LHCN-M2 (cell line): Measurements from ENCODE around the gene ASB13. TPM values are rescaled to one million over a fixed set of nuclear protein-coding genes. Genes with fewer than 3 reads are reported as not detected.
A peak's percentile ranks its signal among the peaks of the same experiment; 100 is the strongest.

Experiments
- DNase-seq: peaks from one replicate; pipeline ENCODE4 v3.0.0-alpha.2; 2012; ENCODE audit warnings: low read depth
- total RNA-seq: library from RNA; depleted of rRNA; stranded (reverse); fragments of >200 nt; gene quantifications from 2 replicates; pipeline ENCODE4 v1.2.3, GENCODE V29; 2014

The ASB13 gene
- total RNA-seq, 1 experiment from 2014 or later, result 9.5 TPM

DNA sequence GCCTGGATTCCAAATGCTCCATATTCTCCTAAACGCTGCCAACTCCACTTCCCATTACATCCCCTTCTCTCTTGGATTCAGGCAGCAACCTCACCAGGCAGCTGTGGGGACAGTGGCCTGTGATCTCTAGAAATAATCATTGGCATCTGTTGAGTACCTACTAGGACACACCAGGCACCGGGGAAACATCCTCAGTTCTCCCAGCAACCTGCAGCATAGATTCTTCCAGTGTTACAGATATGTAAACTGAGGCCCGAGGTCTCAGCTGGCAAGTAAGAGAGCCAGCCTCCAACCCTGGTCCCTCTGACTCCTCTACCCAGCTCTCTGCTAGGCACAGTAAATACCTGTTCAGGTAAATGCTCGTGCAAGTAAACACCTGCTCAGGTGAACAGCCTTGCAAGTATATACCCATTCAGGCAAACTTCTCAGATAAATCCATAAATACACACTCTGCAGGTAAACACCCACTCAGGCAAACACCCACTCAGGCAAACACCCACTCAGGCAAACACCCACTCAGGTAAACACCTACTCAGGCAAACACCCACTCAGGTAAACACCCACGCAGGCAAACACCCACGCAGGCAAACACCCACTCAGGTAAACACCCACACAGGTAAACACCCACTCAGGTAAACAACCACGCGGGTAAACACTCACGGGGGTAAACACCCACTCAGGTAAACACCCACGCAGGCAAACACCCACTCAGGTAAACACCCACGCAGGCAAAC lies 18.7 kb downstream of the ASB13 start:
- DNase-seq, result no peak

DNA sequence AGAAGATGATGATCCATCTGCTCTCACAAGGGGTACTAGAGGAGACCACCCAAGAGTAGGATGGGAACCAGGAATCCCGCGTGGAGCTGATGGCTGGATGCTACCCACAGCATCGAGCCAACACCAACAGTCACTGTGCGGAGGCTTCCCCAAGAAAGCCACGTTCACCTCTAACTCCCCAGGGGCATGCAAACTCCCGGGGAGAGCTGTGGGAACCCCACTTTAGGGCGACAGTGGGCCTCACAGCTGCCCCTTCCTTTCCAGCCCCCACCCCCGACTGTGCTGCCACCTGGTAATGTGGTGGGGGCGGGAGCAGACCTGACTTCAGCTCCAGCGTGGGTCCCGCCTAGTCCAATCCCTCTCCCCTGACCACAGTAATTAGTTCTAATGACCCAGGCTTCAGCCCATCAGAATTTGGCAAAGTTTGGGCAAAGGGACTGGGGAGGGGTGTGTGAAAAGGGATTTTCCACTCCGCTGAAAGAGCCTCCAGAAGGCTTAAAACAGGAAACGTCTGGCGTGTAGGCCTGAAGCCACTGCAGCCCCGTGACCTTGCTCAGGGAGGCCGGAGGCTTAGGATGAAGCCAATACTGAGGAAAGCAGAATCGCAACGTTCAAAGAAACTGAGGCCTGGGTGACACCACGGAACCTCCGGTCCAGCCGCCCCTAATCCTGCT lies 20.3 kb downstream of the ASB13 start:
- DNase-seq, result no peak

DNA sequence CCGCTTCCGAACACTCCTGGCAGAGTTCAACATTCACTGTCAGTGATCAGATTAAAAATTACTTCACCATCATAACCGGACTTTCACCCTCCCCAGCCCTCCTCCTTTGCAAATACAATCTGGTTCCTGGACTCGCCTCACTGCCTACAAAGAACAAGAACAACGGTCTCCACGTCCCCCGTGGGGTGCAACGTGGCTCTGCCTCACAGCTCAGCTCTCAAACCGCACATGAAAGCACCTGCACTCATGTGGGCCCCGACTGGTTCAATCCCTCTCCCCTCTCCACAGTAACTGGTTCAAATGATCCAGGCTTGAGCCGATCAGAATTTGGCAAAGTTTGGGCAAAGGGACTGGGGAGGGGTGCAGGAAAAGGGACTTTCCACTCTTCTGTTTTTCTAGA lies 21.0 kb downstream of the ASB13 start:
- DNase-seq, result no peak

DNA sequence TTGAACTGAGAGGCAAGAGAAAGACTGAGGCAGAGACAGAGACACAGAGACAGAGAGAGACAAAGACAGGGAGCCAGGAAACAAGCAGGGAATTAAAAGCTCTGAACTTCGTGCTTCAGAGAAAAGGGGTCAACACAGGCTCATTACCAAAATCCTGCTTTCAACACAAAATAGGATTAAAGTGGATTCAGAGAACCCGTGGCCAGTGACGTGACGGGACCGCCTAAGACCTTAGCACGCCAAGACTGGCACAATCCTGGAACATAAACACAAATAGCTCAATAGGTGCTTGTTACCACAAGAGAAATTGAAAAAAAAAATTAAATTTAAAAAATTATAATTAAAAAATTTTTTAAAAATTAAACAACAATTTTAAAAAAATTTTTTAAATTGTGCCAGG lies 21.5 kb downstream of the ASB13 start:
- DNase-seq, result no peak

DNA sequence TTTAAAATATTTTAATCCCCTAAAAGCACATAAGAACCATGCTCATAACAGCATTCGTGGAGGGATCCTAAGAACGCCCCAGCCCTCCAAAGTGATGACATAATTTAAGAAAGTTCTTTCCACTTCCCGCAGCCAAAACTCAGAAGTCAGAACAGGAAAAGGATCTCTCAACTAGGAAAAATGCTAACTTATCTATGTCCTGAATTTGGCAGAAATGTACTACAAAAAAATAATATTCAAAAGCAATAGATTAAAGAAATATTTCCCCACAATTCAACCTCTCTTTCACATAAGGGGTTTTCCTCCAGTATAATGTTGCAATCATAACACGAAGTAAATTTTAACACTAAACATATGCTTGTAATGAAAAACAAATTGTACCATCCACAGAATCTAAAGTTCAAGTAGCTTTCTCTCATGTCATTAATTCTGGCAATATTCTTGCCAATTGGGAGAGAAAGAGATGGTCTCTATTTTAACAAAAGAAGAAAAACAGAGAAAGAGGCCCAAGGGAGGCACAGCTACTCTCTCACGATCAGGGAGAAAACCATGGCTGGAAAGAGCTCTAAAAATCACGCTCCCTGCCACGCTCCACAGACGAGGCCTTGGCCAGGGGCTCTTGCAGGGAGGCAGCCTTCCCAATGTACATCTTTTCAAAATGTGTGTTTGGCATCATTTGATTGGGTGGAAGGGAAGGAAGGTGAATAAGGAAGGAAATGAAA lies 22.9 kb downstream of the ASB13 start:
- no peak for DNase-seq

DNA sequence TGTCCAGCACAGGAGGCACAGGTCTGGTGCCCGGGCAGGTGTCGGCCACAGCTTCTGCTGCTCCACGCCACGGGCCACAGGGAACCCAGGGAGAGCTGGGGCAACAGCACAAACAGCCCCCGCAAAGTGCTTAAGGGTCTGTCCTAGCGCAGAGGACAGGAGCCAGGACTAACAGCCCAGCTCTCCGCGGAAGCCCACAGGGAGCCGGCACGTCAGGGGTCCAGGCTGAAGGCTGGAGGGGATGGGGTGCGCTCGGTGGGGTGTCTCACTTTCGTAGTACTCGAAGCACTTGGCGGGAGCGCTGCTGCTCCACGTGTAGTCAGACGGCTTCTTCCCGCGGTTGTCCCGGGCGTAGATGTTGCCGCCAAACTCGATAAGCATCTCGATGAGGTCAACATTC lies 24.9 kb downstream of the ASB13 start:
- no peak for DNase-seq

DNA sequence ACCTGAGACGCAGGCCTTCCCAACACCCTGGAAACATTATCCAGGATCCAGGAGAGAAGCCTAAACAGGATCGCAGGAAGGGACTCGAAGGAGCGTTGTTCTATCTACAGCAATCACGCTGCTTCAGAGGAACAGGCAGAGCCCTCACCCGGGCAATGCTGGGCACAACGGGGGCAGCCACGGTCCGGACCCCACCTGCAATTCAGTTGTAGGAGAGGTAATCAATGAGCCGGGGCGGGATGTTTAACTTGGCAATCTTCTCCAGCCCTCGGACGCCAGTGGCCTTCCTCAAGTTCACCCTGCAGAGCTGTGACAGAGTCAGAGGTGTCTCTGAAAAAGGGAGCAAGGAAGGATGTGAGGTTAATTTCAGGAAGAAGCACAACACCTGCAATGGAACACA lies 25.9 kb downstream of the ASB13 start:
- DNase-seq, result no peak

DNA sequence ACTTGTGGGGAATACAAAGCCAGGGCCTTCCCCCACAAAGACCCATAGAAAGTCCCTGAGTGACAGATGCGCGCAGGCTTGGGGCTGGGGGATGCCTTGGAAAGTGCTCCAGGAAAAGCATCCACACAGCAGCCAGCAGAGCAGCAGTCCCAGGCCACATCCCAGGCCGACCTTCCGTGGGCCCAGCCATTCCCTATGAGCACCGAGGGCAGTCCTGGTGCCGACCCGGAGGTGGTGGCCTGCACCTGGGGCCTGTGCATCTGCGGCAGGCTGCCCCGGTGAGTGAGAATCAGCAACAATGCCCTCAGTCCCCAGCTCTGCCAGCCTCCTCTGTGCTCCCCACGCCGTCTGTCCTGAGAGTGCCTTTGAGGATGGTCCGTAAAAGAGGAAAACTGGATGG lies 26.4 kb downstream of the ASB13 start:
- DNase-seq, result no peak

DNA sequence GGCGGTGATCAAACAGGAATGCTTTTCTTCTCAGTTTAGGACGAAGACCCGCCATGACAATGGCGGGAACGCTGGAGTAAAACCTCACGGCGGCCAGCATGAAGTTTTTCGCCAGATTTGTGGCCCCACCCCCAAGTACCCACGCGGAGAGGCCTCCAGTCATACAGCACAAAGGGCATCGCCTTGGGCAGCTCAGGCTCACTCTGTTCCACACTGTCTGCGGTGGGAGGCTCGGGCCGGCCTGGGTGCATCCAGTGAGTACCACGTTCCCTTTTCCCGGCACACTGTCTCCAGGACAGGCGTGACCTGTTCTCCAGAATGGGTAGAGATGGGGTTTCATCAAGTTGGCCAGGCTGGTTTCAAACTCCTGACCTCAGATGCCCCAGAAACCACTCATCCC lies 27.3 kb downstream of the ASB13 start:
- DNase-seq, result no peak

DNA sequence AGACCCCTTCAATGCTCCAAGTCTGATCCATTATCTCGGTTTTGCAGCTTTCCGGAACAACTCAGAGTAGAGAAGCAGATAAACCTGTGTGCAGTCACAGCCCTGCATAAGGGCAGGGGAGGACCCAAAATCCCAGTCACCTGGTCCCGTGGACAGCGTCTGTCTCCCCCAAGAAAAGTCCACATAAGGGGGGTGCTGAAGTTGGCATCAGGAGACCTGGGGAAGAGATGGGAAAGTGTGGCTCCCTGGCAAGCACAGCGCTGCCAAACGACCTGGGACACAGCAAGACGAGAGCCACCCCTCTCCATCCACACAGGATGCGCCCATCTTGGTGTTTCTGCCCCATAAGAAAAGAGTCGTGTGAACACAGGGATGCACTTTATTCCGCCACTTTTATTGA lies 27.9 kb downstream of the ASB13 start:
- DNase-seq, result no peak

DNA sequence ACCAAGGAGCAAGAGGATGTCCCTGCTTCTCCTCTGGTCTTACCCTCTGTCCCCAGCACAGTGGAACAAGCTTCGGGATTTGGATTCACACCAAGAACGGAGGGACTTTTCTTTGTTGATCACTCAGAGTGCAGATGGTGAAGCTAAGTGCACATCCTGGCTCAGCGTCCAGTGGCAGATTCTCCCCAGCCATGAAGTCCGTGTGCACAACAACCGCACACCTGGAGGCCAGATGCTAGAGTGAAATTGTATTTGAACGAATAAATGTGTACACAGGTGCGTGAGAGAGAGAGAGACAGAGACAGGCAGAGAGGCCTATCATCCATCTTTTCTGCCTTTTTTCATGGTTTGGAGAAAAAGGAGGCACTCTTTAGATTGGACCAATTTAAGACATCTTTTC lies 31.5 kb downstream of the ASB13 start:
- DNase-seq, result no peak

DNA sequence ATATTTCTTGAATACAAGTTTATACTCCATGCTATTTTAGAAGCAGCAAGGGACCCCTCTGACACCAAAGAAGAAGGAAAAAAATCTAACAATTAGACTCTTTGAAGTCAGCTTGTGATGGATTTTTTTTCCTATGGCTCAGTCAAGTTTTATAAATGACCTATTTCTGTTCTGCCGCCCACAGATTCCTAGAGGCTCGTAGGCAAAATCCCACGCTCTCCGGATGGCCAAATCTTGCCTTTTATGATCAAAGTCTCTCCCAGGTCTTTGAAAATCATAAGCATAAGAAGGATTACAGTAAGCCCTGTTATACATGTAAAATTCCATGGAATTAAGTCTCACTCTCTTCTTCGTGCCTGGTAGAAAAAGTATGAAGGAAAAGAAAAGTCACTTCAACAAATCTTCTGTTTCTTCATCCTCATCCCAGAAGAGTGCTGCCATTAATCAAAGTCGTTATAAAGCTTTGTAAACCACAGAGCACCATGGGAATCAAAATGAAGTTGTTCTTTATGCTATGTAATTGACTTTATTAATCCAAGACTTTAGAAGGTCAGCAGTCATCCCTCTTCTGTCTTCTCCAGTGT lies 33.1 kb downstream of the ASB13 start:
- no peak for DNase-seq

DNA sequence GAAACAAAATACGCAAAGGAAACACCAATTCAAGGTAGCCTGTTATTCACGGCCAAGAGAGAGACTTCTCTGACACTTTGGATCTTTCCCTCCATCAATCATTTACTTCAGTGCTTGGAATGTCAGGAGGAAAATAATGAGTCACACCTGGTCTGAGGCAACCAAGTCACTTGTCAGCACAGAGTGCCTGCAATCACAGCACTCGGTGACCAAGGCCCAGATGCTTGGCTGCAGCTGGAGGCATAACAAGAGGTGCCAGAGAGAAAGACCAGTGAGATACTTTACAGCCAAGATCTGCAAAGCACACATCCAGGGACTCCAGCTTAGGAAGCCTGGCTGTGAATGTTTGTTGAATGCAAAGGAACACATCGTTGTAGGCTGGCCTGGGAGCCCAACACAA lies 33.9 kb downstream of the ASB13 start:
- DNase-seq, result no peak

DNA sequence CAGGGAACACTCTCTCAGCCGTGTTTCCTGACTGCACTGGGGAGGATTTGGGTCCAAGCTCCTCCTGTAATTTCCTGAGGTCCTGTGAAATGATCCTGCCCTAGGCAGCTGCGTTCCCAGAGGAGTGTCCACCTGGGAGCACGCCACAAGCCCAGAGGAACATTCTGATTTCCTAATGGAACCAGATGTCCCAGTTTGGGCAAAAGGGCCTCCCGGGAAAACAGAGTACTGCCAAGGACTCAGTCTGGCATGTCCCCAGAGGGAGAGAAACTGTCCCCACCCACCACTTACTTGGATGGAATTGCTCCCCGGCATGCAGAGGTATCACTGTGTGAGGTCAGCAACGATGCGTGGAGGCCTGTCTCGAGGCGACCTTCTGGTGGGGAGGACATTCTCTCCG lies 34.5 kb downstream of the ASB13 start:
- DNase-seq, result no peak

DNA sequence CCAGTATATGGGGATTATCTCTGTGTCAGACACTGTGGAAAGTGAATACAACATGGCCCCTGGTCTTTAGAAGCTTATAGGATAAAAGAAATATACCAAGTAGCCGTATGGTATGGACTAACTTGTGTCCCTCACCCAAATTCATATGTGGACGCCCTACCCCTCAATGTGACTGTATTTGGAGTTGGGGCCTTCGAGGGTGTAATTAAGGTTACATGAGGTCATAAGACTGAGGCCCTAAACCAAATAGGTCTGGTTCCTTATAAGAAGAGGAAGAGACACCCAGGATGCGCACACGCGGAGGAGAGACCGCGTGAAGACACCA lies 36.3 kb downstream of the ASB13 start:
- no peak for DNase-seq

DNA sequence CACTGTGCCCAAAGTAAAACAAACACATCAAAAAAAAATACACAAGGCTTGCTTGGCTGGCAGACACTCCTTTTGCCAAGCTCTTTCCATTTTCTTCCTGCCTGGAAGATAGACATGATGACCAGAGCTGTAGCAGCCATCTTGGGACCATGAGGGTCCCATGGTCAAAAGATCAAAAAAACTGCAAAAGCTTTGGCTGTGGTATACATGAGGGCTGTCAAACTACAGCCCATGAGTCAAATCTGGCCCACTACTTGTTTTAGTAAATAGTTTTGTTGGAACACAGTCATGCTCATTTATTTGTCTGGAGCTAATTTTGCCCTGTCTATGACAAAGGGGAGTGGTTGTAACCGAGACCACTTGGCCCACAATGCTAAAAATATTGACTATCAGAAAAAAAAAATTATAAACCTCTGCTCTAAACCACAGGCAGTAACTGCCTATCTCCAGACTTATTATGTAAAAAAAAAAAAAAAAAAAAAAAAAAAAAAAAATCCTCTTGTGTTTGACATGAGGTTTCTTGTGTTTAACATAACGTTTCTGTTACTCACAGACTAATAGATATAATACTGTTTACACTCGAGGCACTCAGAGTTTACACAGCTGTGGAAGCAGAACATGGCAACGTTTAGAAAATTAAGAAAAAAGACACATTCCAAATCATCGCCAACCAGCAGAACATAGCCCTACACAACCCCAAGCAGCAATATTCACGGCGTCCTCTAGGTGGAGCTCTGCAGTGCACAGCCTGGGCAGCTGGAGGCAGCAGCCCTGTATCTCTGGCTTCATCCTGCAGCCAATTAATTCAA lies 36.9 kb downstream of the ASB13 start:
- peak; percentile 79 for DNase-seq

DNA sequence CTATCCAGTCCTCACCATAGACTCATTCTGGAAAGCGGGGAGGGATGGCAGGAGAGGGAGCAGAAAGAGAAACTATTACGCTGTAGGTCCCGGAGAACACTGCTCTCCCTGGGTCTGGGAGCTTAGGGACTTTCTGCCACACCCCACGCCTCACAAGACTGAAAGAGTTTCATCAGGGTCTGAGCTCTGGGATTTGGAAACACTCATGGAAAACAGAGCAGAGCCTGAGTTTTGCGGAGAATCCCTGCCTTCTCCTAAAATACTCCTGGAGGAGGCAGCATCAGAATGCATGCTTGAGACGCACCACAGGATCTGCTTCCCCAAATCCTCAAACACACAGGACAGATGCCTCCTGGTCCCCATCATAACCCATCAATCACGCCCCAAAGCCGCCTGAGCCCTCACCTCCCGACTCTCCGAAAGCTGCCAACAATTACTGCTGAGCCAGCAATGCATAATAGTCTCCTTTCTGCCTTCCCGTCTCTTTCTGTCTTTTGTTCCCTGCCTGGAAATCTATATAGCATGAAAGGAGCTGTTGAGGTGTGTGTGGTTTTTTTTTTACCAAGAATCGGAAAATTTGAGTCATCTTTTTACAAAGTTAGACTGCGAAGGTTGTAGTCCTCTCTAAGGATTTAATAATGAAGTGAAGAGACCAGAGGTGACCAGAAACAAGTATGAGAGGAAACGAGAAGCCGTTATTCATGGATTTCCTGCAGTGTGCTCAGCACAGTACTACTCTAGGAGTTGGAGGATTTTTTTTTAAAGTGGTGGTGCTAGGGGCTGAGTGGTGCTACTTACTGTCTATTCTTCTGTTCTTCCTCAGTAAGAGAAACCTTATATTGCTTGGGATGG lies 37.7 kb downstream of the ASB13 start:
- no peak for DNase-seq

DNA sequence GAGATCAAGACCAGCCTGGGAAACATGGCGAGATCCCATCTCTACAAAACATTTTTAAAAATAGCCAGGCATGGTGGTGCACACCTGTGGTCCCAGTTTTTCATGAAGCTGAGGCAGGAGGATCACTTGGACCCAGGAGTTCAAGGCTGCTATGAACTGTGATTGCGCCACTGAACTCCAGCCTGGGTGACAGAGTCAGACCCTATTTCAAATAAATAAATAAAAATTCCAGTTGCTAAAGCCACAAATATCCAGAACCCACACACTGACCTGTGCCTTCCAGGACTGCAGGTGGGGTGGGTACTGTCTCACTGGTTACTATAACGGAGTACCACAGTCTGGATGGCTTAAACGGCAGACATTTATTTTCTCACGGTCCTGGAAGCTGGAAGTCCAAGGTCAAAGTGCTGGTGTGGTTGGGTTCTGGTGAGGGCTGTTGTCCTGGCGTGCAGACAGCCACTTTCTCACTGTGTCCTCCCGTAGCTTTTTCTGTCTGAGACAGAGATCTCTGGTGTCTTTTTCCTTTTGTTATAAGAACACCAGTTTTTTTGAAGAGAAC lies 38.8 kb downstream of the ASB13 start:
- no peak for DNase-seq

DNA sequence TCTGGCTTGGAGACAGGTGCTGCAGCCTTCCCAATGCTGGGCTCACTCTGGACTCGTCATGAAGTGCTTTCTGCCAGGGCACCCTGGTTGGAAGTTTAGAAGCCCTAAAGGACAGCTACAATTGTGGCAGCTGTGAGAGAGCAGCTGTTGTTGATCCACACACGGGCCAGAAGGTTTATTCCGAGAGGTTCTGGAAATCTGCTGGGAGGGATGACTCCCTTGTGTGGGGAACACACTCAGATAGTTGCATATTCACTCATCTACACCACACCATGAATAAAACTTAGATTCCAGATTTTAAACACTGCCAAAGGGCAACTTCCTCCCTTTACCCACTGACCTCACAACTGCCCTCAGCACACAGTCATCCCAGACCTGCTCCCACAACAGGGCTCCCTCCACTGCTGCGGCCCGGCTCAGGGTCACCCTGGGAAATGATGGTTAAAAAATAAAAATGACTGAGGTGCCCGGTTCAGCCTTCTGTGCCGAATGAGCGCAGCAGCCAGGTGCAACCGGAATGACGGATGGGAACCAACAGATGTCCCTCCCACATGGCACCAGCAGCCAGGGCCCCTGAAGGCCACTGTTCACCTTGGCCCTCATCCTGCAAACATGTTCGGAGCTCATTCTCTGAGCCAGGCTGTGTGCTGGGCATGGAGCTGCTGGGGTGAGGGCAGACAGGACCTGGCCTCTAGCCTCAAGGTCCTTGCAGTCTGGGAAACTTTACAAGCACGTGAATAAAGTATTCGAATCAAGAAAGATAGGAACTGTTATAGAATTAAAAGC lies 40.2 kb downstream of the ASB13 start:
- DNase-seq, result peak; percentile 94

DNA sequence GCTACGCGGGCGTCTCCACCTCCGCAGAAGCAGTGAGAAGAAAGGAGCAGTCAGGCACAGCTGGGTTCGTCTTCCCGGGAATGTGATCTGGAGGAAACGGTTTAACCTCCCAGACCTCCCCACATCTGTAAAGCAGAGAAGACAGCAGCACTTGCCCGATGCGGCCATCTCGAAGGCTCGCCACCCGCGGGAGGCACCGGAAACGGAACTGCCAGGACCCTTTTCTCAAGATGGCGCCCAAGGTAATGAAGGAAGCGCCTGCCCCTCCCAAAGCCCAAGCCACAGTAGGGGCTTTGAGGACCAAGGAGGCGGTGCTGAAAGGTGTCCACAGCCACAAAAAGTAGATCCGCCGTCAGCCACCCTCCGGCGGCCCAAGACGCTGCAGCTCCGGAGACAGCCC lies 41.7 kb downstream of the ASB13 start:
- no peak for DNase-seq
